Measurements from ENCODE around the gene PXDC1.

Gene PXDC1, protein sequence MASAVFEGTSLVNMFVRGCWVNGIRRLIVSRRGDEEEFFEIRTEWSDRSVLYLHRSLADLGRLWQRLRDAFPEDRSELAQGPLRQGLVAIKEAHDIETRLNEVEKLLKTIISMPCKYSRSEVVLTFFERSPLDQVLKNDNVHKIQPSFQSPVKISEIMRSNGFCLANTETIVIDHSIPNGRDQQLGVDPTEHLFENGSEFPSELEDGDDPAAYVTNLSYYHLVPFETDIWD

DNA sequence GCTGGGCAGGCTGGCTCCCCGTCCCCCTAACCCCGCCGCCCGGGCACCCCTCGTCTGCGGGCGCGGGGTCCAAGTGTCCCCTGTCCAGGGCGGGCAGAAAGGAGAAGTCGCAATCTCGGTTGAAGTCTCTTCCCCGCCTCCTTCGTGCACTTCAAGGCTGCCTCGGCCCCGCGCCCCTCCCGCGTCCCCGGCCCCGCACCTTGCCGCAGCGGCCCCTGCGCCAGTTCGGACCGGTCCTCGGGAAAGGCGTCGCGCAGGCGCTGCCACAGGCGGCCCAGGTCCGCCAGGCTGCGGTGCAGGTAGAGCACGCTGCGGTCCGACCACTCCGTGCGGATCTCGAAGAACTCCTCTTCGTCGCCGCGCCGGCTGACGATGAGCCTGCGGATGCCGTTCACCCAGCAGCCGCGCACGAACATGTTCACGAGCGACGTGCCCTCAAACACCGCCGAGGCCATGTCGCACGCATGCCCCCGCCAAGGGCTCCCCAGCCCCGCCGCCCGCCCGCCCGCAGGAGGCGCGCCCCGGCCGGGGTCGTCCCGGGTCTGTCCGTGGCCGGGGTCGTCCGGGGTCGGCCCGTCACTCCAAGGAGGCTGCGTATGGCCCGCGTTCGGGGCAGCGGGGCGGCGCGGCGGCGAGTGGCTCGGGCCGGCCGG, at the start of gene PXDC1:
Gene PXDC1 (minus strand): TSS at position 637 of the 653 bp plus-strand sequence. CDS start 182 bp downstream, at position 455.
- DNase-seq, result peak in 1 of 2 experiments; percentile 17

DNA sequence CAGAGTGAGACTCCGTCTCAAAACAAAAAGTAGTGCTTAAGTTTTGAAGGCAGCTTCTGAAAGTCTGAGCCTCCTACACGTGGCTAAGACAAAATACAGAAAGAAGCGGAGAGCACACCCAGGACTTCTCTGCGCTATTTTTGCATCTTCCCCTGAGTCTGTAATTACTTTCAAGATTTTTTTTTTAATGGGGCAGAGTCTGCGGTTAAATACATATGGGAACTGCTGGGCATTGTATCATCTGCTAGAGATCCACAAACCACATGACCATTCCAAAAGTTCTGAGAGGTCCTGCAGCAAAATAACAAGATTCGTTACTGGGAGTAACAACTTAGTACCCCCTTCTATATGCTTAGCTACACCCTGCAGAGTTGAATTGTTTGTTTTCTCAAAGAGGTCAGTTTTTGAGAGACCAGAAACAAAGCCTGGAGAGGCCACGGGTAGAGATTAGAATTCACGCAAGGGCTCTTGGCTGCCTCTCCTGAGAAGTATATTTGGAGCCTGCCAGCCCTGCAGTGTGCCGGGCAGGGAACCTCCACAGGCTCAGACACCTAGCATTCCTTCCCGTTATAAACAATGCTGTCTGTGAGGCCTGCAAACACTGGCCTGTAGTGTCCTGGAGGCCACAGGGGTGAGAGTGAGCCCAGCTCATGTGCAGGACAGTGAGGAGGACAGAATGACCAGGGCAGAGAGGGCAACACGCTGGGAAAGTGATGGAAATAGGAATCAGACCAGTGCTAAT, 49.5 kb upstream of the PXDC1 start:
- DNase-seq, result no peak

DNA sequence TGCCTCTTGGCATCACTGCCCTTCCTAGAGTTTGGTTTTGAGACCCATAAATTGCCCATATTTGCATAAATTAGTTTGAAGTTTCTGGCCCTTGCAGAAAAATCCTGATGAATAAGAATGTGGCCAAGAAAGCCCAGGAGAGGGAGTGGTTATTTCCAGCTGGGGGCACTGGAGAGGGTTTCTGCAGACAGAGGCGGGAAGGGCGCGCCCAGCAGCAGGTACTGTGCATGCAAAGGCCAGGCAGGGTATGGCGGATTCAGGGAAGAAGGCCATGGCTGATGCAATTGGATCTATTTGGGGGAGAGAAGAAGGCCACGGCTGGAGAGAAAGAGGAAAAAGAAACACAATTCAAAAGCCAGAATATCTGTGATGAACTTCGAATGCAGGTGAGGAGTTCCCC, 48.2 kb upstream of the PXDC1 start:
- DNase-seq, result no peak

DNA sequence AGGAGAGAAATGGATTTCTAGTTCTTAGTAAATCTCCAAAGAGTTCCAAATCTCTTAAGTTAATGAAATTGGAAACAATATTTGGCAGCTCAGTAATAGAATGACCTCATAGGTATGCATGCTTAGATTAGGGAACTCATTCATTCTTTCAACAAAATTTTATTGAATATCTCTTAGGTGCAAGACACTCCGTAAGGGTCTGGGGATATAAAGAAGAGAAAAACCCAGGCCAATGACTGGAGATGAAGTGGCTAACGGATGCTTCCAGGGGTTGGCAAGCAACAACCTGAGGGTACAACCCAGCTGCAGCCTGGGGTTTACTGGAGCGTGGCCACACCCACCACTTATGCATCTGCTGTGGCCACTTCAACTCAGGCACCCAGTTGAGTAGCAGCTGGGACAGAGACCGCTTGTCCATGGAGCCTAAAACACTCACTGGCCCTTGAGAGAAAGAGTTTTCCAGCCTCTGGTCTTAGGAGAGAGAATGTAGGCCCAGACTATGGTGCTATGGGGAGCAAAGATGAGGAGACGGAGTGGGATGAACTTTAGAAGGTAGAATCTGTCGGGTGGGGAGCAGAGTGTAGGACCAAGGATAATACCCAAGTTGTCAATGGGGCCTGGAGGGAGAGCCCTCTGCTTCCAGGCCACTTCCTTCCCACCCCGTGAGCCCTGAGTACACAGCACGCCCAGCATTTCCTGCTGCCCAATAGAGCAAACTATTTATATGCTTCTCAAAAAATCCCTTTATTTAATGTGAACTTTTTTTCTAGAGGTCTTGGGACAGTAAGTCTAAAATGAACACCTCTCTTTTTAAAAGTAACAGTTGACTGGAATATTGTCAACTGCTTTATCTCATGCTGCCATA, 46.8 kb upstream of the PXDC1 start:
- no peak for DNase-seq

DNA sequence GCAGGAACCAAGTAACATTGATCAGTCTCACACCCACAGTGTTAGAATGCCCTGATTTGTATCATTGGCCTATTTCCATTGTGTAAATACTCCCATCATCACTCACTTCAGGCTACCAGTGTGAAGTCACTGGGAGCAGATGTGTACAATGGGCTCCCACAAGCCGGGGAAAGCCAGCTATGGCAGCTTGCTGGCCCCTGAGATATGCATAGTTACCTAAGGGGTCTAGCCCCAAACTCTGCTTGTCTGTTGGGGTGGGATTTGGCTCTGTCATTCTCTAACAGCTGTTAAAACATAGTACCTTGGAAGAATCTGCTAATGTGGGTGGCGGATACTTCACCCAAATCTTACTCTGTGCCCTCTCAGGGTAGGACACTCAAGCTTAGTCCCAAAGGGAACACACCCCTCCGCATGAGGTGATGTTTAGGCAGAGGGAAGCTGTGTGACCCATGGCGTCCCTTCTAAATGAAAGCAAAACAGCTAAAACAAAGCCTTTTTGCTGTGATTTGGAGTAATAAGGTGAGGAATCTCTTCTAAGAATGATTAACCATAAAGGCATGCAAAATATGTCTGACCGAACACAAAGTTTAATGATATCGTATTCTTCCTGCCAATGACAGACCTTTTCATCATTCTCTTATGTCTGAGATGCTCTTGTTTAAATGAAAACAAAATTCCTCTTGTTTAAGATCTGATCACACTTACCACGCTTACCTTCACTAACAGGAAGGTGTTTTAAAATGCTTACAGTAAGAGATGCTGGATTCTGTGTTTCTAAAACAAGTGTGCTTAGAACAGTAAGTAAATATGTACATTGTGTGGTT, 45.9 kb upstream of the PXDC1 start:
- no peak for DNase-seq

DNA sequence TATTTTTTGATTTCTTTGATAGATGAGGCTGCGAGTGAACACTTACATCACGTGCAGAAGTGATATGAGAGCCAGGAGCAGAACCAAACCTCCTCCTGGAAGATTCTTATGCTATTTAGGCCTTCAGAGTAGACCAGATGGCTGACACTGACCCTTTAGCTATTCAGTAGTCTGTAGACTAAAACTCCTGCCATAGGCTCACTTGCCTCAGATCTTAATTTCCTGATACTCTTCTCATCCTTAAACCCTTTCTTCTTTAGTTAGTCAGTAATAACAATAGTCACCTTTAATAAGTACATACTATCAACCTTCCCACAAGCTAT, 45.2 kb upstream of the PXDC1 start:
- no peak for DNase-seq

DNA sequence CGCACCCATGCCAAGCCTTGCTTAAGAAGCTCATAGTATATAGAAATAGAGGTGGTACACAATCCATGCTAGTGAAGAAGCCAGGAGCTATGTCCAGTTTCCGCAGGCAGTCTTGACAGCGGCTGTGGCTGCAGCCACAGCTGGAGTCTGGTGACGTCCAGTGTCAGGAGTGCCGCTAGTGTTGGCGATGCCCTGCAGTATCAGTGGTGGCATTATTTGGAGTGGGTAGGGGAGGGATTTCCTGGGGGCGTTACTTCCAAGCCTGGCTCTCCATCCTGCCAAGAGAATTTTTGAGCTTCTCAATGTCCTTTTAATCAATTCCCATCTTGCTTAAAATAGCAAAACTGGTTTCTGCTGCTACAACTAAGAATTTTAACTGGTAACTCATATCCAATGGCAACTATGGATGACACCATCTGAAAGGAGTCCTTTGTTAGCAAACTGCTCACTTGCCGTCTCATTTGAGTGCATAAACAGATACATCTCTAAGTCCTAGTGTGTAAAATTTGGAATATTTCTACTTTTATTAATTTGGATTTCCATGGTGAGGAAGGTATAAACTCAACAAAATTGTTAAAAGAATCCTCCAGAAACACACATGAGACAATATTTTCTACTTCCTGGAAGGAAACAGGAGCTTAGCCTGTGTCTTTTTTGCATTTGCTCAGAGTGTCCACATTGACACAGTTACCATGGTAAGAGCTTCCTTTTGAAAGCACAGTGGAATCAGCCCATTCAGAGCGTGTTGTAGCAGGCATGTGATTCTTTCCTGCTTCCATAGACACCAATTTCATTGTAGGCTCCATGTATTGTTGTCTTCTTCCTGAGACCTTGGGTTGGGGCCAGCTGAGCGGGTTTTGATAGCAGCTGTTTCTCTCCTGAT, 44.6 kb upstream of the PXDC1 start:
- DNase-seq, result no peak

DNA sequence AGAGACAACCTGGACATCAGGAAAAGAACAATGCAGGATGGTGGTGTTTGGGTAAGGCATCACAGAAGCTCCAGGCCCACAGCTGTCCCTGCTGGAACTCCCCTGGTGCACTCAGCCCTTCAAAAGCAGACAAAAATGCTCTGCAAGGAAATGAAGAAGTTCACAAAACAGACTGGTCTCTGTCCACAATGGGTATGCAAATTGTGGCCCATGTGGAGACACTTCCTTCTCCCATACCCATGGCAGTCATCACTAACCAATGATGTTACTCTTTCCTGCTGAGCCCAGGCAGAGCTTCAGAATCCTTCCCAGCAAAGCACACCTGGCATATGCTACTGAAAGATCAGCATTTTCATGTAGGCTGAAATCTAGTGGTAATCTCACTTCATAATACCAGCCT, 42.6 kb upstream of the PXDC1 start:
- DNase-seq, result no peak

DNA sequence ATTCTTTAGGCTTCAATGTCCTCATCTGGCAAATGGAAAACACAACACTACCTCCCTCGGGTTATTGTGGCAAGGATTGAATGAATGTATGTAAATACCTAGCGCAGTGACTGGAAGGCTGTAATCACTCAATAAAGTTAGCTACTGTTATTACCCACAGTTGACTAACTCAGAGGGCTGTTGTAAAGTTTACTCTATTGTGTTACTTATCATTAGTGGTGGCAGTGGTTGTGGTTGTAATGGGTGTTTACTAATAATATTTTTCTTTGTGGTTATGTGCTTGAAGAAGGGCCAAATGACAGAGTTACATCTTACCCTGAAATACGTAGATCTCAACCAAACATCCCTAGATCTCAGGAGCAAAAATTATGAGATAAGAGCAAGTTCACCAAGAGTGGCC, 42.0 kb upstream of the PXDC1 start:
- no peak for DNase-seq

DNA sequence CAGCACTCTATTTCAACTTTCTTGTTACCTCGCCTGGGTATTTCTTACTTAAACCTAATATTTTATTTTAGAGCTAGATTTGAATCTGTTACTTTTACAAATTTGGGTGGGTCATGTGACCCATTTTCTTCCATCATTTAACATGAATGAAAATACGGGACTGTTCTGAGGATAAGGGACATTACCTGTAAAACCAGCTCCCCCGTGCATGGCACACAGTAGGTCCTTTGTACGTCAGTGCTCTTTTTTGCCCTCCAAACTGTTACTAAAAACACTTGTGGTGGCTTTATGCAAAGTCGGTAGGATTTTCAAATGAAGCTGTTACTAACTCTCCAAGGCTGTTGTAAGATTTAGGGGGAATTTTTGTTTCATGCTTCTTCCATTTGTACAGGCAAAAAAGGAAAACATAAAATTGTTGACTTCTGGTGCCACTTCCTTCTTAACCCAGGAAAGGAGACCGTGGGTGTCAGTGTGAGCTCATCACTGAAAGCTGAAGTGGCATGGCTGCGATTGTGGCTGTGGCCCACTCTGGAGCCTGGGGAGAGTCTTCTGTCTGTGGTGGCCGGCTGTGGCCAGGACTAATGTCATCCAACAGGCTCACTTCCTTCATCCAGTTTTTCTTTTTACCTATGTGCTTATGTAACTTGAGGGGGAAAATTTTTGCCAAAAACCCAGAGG, 40.2 kb upstream of the PXDC1 start:
- DNase-seq, result no peak

DNA sequence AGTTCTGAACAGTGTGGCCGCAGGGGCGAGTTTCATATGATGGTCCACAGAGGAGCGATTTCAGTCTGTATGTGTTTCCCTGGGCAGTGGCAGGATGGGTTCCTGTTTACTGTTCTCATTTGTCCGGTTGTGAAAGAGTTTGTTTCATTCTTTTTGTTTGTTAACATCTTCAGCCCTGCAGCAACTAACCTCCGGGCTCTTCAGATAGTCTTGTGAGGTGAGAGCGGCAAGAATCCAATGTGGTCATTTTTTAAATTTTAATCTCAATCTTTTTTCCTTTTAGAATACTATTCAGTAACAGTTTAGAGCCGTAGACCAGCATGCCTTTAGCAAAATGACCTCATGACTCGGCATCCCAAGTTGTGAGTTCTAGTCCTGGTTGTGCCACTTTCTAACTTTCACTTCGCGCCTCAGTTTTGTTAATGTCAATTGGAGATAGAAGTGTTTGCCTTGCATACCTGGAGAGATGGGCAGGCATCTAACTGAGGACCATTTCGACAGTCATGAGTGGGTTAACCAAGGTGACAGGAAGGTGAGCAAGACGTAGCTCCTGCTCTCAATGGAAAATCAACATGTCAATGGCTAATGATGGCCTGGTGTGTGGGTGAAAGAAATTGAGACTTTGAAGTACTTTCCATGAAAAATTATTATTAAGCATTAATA, 38.5 kb upstream of the PXDC1 start:
- no peak for DNase-seq

DNA sequence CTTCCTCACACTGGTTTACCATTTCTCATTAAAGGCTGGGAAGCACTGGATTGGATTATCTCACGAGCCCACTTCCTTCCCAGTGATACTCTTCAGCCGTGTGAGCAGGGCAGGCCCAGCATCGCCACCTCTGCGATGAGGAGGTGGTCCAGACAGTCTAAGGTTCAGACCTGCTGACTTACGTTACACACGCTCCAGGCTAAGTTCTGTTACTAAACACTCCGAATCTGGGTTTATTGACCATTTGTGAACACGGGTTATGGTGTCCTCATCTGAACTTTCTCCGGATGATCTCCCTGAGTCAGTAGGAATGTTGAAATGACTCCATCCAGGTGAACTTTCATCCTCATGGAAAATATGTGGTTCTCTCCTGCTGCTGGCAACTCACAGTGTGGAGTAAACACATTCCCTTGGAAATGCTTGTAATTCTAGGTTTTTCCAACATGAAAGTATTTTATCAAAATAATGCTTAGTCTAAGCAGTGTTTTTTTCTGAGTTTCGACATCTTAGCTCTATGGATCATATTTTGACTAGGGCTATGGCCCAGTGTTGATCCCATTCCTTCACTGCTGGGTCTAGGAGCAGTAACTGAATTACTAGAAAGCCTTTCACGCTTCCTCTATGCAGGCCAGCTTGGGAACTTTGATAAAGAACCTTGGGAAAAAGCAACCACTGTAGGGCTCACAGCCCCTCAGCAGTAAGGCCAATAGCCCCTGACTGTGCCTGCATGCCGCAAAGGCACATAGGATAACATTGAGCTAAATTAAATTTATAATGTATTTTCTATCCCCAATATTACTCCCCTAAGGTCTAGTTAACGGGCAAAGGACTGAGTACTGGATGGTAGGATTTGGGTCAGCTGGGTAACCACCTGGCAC, 37.7 kb upstream of the PXDC1 start:
- DNase-seq, result no peak

DNA sequence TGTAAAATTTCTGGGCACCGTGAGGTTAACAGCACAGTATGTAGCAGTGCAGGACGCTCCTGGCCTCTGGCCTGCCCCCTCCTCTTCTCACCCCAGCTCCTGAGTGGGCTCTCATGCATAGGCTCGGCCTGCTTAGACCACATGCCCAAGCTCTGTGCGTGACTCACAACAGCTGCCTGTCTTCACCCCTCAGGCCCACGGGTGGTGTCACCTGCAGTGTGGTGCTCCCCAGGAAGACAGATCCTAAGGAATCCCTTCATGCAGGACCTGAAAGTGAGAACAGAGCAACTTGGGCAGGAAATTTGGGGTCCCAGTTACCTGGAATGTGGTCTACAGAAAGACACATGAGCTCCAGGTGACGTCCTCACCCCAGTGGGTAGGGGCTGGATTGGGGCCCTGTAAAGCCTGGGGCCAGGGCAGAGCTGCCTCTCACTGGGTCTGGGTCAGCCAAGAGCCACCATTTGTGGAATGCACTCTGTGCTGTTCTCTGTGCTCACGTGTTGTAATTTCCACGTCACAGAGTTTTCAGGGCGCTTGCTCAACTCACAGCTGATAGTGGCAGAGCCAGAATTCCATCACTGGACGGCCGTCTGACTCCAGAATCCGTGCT, 37.0 kb upstream of the PXDC1 start:
- DNase-seq, result no peak

DNA sequence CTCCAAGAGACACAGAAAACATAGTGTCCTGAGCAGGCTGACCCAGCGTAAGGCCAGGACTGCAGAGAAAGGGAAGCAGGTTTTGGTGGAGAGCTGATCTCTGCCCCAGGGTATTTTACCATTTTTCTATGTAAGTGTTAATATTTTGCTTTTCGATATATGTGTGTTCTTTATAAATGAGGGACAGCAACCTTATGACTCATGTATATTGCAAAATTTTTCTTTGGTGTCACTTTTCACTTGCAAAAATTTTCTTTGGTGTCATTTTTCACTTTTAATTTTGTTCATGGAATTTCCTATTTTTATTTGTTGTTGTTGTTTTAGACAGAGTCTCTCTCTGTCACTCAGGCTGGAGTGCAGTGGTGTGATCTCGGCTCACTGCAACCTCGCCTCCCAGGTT, 34.6 kb upstream of the PXDC1 start:
- DNase-seq, result no peak

DNA sequence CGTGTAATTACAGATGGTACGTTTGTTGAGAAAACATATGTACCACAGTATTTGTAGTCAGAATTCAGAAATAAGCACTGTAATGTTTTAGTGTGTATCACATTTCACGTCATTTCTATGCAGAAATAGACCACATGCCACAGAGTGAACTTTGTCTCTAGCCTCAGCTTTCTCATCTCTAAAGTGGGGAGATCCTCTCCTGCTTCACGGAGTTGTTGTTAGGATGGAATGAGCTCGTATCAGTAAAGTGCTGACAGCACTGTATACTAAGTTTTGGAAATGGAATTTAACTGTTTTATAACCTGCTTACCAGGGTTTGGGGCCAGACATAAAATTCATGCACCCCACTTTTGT, 34.2 kb upstream of the PXDC1 start:
- DNase-seq, result no peak

DNA sequence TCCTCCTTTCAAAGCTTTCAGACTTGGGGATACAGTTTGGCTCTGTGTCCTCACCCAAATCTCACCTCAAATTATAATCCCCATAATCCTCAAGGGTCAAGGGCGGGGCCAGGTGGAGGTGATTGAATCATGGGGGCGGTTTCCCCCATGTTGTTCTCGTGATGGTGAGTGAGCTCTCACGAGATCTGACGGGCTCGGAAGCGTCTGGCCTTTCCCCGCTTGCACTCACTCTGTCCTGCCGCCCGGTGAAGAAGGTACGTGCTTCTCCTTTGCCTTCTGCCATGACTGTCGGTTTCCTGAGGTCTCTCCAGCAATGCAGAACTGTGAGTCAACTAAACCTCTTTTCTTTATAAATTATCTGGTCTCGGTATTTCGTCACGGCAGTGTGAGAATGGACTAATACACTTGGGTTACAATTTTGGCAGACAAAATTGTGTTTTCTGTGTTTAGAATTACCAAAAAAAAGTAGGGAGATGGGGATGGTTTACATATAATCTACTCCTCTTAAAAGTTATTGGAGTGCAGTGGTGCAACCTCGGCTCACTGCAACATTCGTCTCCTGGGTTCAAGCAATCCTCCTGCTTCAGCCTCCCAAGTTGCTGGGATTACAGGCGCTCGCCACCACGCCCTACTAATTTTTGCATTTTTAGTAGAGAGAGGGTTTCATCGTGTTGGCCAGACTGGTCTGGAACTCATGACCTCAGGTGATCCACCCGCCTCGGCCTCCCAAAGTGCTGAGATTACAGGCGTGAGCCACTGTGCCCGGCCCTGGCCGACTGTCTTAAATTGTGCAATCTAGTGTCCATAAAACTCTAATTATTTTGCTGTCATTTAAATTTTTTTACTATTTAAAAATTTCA, 33.6 kb upstream of the PXDC1 start:
- DNase-seq, result no peak

DNA sequence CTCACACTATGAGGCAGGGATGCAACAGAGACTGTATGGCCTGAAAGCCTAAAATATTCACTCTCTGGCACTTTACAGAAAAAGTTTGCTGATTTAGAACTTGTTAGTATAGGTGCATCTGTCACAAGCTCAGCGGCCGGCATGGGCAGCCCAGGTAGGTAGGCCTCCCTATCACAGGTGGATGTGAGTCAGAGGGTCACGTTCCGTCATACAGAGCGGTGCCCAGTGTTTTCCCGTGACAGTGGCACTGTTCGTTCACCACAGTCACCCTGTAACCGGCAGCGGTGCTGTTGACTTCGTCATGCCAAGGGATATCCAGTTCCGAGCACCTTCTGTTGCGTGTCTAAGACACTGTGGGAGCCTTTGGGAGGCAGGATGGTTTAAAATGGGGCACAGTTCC, 32.9 kb upstream of the PXDC1 start:
- DNase-seq, result no peak

All from stimulated activated CD4-positive, alpha-beta T cell treated with anti-CD3 and anti-CD28 coated beads, Interleukin-4, amount 100 ng/mL, for 4 hours (primary cell).